Measurements from ENCODE around the gene B4GALT4. TPM values are rescaled to one million over a fixed set of nuclear protein-coding genes. Genes with fewer than 3 reads are reported as not detected.

The B4GALT4 gene
- total and polyA plus RNA-seq, 2 of the 4 experiments (the other 2 are of a cell fraction): 27.0 to 30.3 TPM

DNA sequence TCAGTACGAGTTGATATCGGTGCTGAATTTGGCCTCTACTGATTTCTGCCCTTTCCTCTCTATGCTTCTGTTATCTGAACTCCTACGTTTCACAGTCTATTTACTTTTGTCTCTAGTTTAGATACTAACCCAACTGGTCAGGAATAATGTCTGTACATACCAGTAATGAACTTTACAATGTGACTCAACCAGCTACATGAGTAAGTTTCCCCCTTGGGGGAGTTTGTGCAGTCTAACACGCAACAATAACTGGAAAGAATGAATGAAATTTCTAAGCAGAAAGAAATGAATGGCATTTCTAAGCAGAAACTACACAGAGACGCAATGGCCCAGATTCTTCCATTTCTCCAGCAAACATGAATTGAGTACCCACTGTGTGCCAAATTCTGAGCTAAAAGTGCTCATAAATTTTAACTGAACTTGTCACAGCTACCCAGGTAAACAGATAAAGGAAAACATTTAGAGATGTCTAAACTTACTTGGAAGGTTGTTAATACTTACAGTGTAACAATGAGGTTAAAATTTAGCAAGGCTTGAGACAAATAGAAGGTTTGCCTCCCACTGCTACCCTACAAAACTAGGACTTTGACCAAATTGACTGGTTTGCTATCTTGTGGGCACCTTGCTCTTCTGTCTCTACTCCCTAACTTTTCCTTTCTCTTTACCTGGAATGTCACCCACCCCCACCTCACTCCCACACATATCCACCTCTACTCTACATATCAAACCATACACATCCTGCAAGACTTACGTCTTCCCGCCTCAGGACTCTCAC, 55.7 kb downstream of the B4GALT4 start:
- Histone ChIP-seq H3K27ac (ENCODE audit: insufficient read depth, low read length) (peak overlapping the region; percentile 87), H3K9ac (ENCODE audit: low read depth, low read length) (no peak overlapping the region; the same call in 1 of the 2 replicates), H2BK5ac (ENCODE audit: low read depth, low read length, poor library complexity, severe bottlenecking) (peak overlapping the region; percentile 99), H3K4ac (ENCODE audit: low read depth, low read length) (peak overlapping the region; percentile 95), H2BK20ac (ENCODE audit: low read depth, low read length) (peak overlapping the region; percentile 99), H4K20me1 (ENCODE audit: insufficient read depth, low read length) (no peaks in the 10 kb centered on the region), H3K36me3 (ENCODE audit: control insufficient read depth, insufficient read depth, low read length) (no peaks in the 10 kb centered on the region), H4K91ac (ENCODE audit: insufficient read depth, low read depth, low read length) (peak overlapping the region; percentile 96), H2AFZ (replicated peaks; ENCODE audit: low read length, poor library complexity) (no peak overlapping the region), H3K9me3 (ENCODE audit: control insufficient read depth, insufficient read depth, low read length) (no peaks in the 10 kb centered on the region), H3K9me1 (ENCODE audit: insufficient read depth, low read length) (peaks cover 15% of the 10 kb centered on the region), H2AK9ac (replicated peaks; ENCODE audit: low read depth, low read length, poor library complexity) (peak overlapping the region; percentile 15), H3K27me3 (ENCODE audit: control insufficient read depth, insufficient read depth, low read length) (no peaks in the 10 kb centered on the region), H3K14ac (replicated peaks; ENCODE audit: low read depth, low read length) (peak overlapping the region; percentile 80), H3K56ac (ENCODE audit: extremely low read depth, insufficient read depth, low read length) (peak overlapping the region; percentile 78), H3K4me2 (ENCODE audit: low read depth, low read length) (no peak overlapping the region; the same call in 1 of the 2 replicates), H4K5ac (ENCODE audit: low read depth, low read length) (peak overlapping the region; percentile 98), H3K79me1 (ENCODE audit: low read depth in 1 of 2, low read length in 2 of 2) (no peaks in the 10 kb centered on the region), H3K4me3 (ENCODE audit: insufficient read depth, low read depth, low read length) (no peak overlapping the region), H2BK15ac (ENCODE audit: low read depth, low read length) (peak overlapping the region; percentile 82), H2BK120ac (ENCODE audit: low read depth, low read length) (peak overlapping the region; percentile 98), H4K8ac (ENCODE audit: low read depth in 2 of 2, low read length in 2 of 2) (peak overlapping the region; percentile 81 to 88), H2AK5ac (ENCODE audit: low read depth, low read length) (peak overlapping the region; percentile 90), H3K18ac (ENCODE audit: low read depth, low read length) (peak overlapping the region; percentile 98), H3K4me1 (ENCODE audit: control insufficient read depth, insufficient read depth, low read length) (peaks cover 25% of the 10 kb centered on the region), H3K23ac (ENCODE audit: low read depth, low read length) (peak overlapping the region; percentile 76; the same call in 1 of the 2 replicates)
- no TSS peak for BruUV-seq (replicated peaks)
- dilution Hi-C loops (cut with HindIII; ENCODE audit: low sequenced_read_pairs, unreplicated experiment) (no loop called here), intact Hi-C loops (cut with micrococcal nuclease) (loop anchor here (5.0 kb wide), 1 partner anchor 38 kb away; the partner anchor contains the start of gene TEX55), in situ Hi-C loops (cut with MboI; ENCODE audit: low sequenced_read_pairs) (no loop called here)
- peak; percentile 91 for ATAC-seq (ENCODE audit: low read depth)
- no peak for TF ChIP-seq CHD1 (IDR thresholded peaks at IDR 0.05; ENCODE audit: low read depth, low read length)
- no peak for TF ChIP-seq BHLHE40 (IDR thresholded peaks at IDR 0.05; ENCODE audit: low read depth, low read length)
- TF ChIP-seq MAZ (IDR thresholded peaks at IDR 0.05; ENCODE audit: borderline replicate concordance, low read depth, low read length): peak; percentile 50; the same call in 1 of the 2 replicates
- peak; percentile 88 for TF ChIP-seq FOS (IDR thresholded peaks at IDR 0.05; ENCODE audit: low read depth, low read length)
- TF ChIP-seq SMC3 (IDR thresholded peaks at IDR 0.05; ENCODE audit: low read depth, low read length): no peak
- TF ChIP-seq CEBPB (IDR thresholded peaks at IDR 0.05; ENCODE audit: low read depth, low read length): peak; percentile 74
- CTCF ChIA-PET: no interaction called here
- 100% methylated on average over 1 of the region's 7 CpGs; no CpG with 5 or more reads in 1 of the 2 experiments for WGBS, 2 experiments (ENCODE audit: extremely low coverage in 2 of 2, insufficient read length in 1 of 2)
- peak; percentile 95 for DNase-seq
- POLR2A ChIA-PET (ENCODE audit: unreplicated experiment): interaction anchor here (0.6 kb wide), 1 partner anchor 10 kb away, joined by 3 read pairs; no protein-coding TSS in a partner anchor
